ENCODE data around the gene NKAIN2. TPM values are rescaled to one million over a fixed set of nuclear protein-coding genes. Genes with fewer than 3 reads are reported as not detected.

The NKAIN2 gene
- total and polyA plus RNA-seq, 4 donors: 16.3 to 67.0 (median 49.9) TPM

- H3K27me3 ChIP-seq (ENCODE audit: control insufficient read depth, insufficient read depth, low read length): no peaks in the 10 kb centered on the region
- WGBS (ENCODE audit: insufficient coverage): no CpG with 5 or more reads among the region's 2 CpGs
Observed at GRCh38 chr6:123784330-123784729, 19.3 kb upstream of the NKAIN2 start.

GRCh38 chr6:123785039-123785438, 18.6 kb upstream of the NKAIN2 start:
- Histone ChIP-seq H3K4me3 (ENCODE audit: low read depth, low read length) (no peak overlapping the region), H3K27me3 (ENCODE audit: control insufficient read depth, insufficient read depth, low read length) (no peaks in the 10 kb centered on the region), H3K9me3 (ENCODE audit: control insufficient read depth, insufficient read depth, low read length) (no peaks in the 10 kb centered on the region), H3K4me1 (ENCODE audit: control insufficient read depth, insufficient read depth, low read length) (no peaks in the 10 kb centered on the region), H3K27ac (ENCODE audit: low read depth, low read length) (no peak overlapping the region), H3K36me3 (ENCODE audit: control insufficient read depth, insufficient read depth, low read length) (no peaks in the 10 kb centered on the region)
- 100% methylated on average over 1 of the region's 3 CpGs for WGBS (ENCODE audit: insufficient coverage)
- DNase-seq (ENCODE audit: low read depth in 4 of 6, low spot score in 6 of 6): no peak

More at GRCh38 chr6:123784330-123784729, 19.3 kb upstream of the NKAIN2 start:
- no peak for DNase-seq (ENCODE audit: low read depth in 4 of 6, low spot score in 6 of 6)
- Histone ChIP-seq H3K4me3 (ENCODE audit: low read depth, low read length) (no peak overlapping the region), H3K27ac (ENCODE audit: low read depth, low read length) (no peak overlapping the region), H3K4me1 (ENCODE audit: control insufficient read depth, insufficient read depth, low read length) (no peaks in the 10 kb centered on the region), H3K36me3 (ENCODE audit: control insufficient read depth, insufficient read depth, low read length) (no peaks in the 10 kb centered on the region), H3K9me3 (ENCODE audit: control insufficient read depth, insufficient read depth, low read length) (no peaks in the 10 kb centered on the region)

- WGBS (ENCODE audit: insufficient coverage): 75% methylated on average over 1 of the region's 1 CpG
Observed at GRCh38 chr6:123788319-123788718, 15.3 kb upstream of the NKAIN2 start.

GRCh38 chr6:123794190-123794589, 9.5 kb upstream of the NKAIN2 start:
- no peaks in the 10 kb centered on the region for H3K9me3 ChIP-seq (ENCODE audit: control insufficient read depth, insufficient read depth, low read length)
- no peak for DNase-seq (ENCODE audit: low read depth in 4 of 6, low spot score in 6 of 6)
- H3K4me1 ChIP-seq (ENCODE audit: control insufficient read depth, insufficient read depth, low read length): no peaks in the 10 kb centered on the region
- no peak overlapping the region for H3K27ac ChIP-seq (ENCODE audit: low read depth, low read length)
- H3K27me3 ChIP-seq (ENCODE audit: control insufficient read depth, insufficient read depth, low read length): no peaks in the 10 kb centered on the region
- no peak overlapping the region for H3K4me3 ChIP-seq (ENCODE audit: low read depth, low read length)
- H3K36me3 ChIP-seq (ENCODE audit: control insufficient read depth, insufficient read depth, low read length): no peaks in the 10 kb centered on the region
- WGBS (ENCODE audit: insufficient coverage): 100% methylated on average over 2 of the region's 2 CpGs

More at GRCh38 chr6:123788319-123788718, 15.3 kb upstream of the NKAIN2 start:
- no peak overlapping the region for H3K4me3 ChIP-seq (ENCODE audit: low read depth, low read length)
- H3K36me3 ChIP-seq (ENCODE audit: control insufficient read depth, insufficient read depth, low read length): no peaks in the 10 kb centered on the region
- H3K27me3 ChIP-seq (ENCODE audit: control insufficient read depth, insufficient read depth, low read length): no peaks in the 10 kb centered on the region
- no peak overlapping the region for H3K27ac ChIP-seq (ENCODE audit: low read depth, low read length)
- H3K4me1 ChIP-seq (ENCODE audit: control insufficient read depth, insufficient read depth, low read length): no peaks in the 10 kb centered on the region
- DNase-seq (ENCODE audit: low read depth in 4 of 6, low spot score in 6 of 6): no peak
- H3K9me3 ChIP-seq (ENCODE audit: control insufficient read depth, insufficient read depth, low read length): no peaks in the 10 kb centered on the region

- Histone ChIP-seq H3K27me3 (ENCODE audit: control insufficient read depth, insufficient read depth, low read length) (no peaks in the 10 kb centered on the region), H3K9me3 (ENCODE audit: control insufficient read depth, insufficient read depth, low read length) (no peaks in the 10 kb centered on the region), H3K4me3 (ENCODE audit: low read depth, low read length) (no peak overlapping the region), H3K4me1 (ENCODE audit: control insufficient read depth, insufficient read depth, low read length) (no peaks in the 10 kb centered on the region), H3K36me3 (ENCODE audit: control insufficient read depth, insufficient read depth, low read length) (no peaks in the 10 kb centered on the region), H3K27ac (ENCODE audit: low read depth, low read length) (no peak overlapping the region)
- no peak for DNase-seq (ENCODE audit: low read depth in 4 of 6, low spot score in 6 of 6)
Observed at GRCh38 chr6:123794799-123795198, 8.9 kb upstream of the NKAIN2 start.

GRCh38 chr6:123801067-123801466, 2.6 kb upstream of the NKAIN2 start:
- no peak overlapping the region for H3K27ac ChIP-seq (ENCODE audit: low read depth, low read length)
- 87% methylated on average over 3 of the region's 5 CpGs for WGBS (ENCODE audit: insufficient coverage)
- H3K9me3 ChIP-seq (ENCODE audit: control insufficient read depth, insufficient read depth, low read length): no peaks in the 10 kb centered on the region
- peaks cover 3% of the 10 kb centered on the region for H3K27me3 ChIP-seq (ENCODE audit: control insufficient read depth, insufficient read depth, low read length)
- H3K36me3 ChIP-seq (ENCODE audit: control insufficient read depth, insufficient read depth, low read length): no peaks in the 10 kb centered on the region
- peaks cover 8% of the 10 kb centered on the region for H3K4me1 ChIP-seq (ENCODE audit: control insufficient read depth, insufficient read depth, low read length)
- no peak for DNase-seq (ENCODE audit: low read depth in 4 of 6, low spot score in 6 of 6)
- H3K4me3 ChIP-seq (ENCODE audit: low read depth, low read length): no peak overlapping the region

GRCh38 chr6:123802351-123802696, 1.3 kb upstream of the NKAIN2 start:
- peaks cover 8% of the 10 kb centered on the region for H3K4me1 ChIP-seq (ENCODE audit: control insufficient read depth, insufficient read depth, low read length)
- H3K36me3 ChIP-seq (ENCODE audit: control insufficient read depth, insufficient read depth, low read length): no peaks in the 10 kb centered on the region
- H3K4me3 ChIP-seq (ENCODE audit: low read depth, low read length): peak overlapping the region; percentile 80
- DNase-seq (ENCODE audit: low read depth in 4 of 6, low spot score in 6 of 6): no peak
- no peak overlapping the region for H3K27ac ChIP-seq (ENCODE audit: low read depth, low read length)
- WGBS (ENCODE audit: insufficient coverage): 0% methylated on average over 3 of the region's 6 CpGs
- H3K9me3 ChIP-seq (ENCODE audit: control insufficient read depth, insufficient read depth, low read length): no peaks in the 10 kb centered on the region
- peaks cover 3% of the 10 kb centered on the region for H3K27me3 ChIP-seq (ENCODE audit: control insufficient read depth, insufficient read depth, low read length)

- 0% methylated on average over 61 of the region's 61 CpGs for WGBS (ENCODE audit: insufficient coverage)
- Histone ChIP-seq H3K9me3 (ENCODE audit: control insufficient read depth, insufficient read depth, low read length) (no peaks in the 10 kb centered on the region), H3K27me3 (ENCODE audit: control insufficient read depth, insufficient read depth, low read length) (peaks cover 3% of the 10 kb centered on the region), H3K36me3 (ENCODE audit: control insufficient read depth, insufficient read depth, low read length) (no peaks in the 10 kb centered on the region), H3K4me1 (ENCODE audit: control insufficient read depth, insufficient read depth, low read length) (peaks cover 8% of the 10 kb centered on the region), H3K4me3 (ENCODE audit: low read depth, low read length) (peak overlapping the region; percentile 80), H3K27ac (ENCODE audit: low read depth, low read length) (peak overlapping the region; percentile 58)
- DNase-seq (ENCODE audit: low read depth in 4 of 6, low spot score in 6 of 6): peak; percentile 62 to 96 (median 76)
Observed at GRCh38 chr6:123802697-123803503, 765 bp upstream of the NKAIN2 start.

- WGBS (ENCODE audit: insufficient coverage): 0% methylated on average over 19 of the region's 25 CpGs
- no peaks in the 10 kb centered on the region for H3K36me3 ChIP-seq (ENCODE audit: control insufficient read depth, insufficient read depth, low read length)
- H3K4me1 ChIP-seq (ENCODE audit: control insufficient read depth, insufficient read depth, low read length): peaks cover 8% of the 10 kb centered on the region
- DNase-seq (ENCODE audit: low read depth in 4 of 6, low spot score in 6 of 6): peak in 4 of 6 donors; percentile 54 to 96 (median 72)
- H3K27ac ChIP-seq (ENCODE audit: low read depth, low read length): no peak overlapping the region
- peaks cover 3% of the 10 kb centered on the region for H3K27me3 ChIP-seq (ENCODE audit: control insufficient read depth, insufficient read depth, low read length)
- no peaks in the 10 kb centered on the region for H3K9me3 ChIP-seq (ENCODE audit: control insufficient read depth, insufficient read depth, low read length)
- H3K4me3 ChIP-seq (ENCODE audit: low read depth, low read length): peak overlapping the region; percentile 51
Observed at GRCh38 chr6:123804014-123804786, 535 bp downstream of the NKAIN2 start.

Measured in spinal cord (tissue), 10 donors.